Activated naive CD8-positive, alpha-beta T cell treated with anti-CD3 and anti-CD28 coated beads, Interleukin-2, amount 50 U/mL, for 16 hours (primary cell): Measurements from ENCODE around the gene STOX2.

Experiments used
- DNase-seq: peaks from one replicate; pipeline ENCODE4 v3.0.0-alpha.2; 2020; ENCODE audit warnings: low read depth, low spot score

Gene STOX2

GRCh38 chr4:183897193-183897592, 7.9 kb upstream of the STOX2 start:
- DNase-seq = no peak

- DNase-seq = no peak
Observed at GRCh38 chr4:183898456-183898855, 6.7 kb upstream of the STOX2 start.

- no peak for DNase-seq
Observed at GRCh38 chr4:183903021-183903760, 1.9 kb upstream of the STOX2 start.

- DNase-seq = no peak
Observed at GRCh38 chr4:183905593-183906488, 734 bp downstream of the STOX2 start.

- no peak for DNase-seq
Observed at GRCh38 chr4:183906489-183906738, 1.3 kb downstream of the STOX2 start.

GRCh38 chr4:183906739-183907651, 1.9 kb downstream of the STOX2 start:
- DNase-seq = no peak

- no peak for DNase-seq
Observed at GRCh38 chr4:183907871-183908683, 3.0 kb downstream of the STOX2 start.

GRCh38 chr4:183909187-183909586, 4.1 kb downstream of the STOX2 start:
- no peak for DNase-seq

GRCh38 chr4:183909801-183910200, 4.7 kb downstream of the STOX2 start:
- no peak for DNase-seq

- no peak for DNase-seq
Observed at GRCh38 chr4:183912585-183912984, 7.5 kb downstream of the STOX2 start.

- no peak for DNase-seq
Observed at GRCh38 chr4:183915976-183916375, 10.9 kb downstream of the STOX2 start.

GRCh38 chr4:183918696-183919095, 13.6 kb downstream of the STOX2 start:
- DNase-seq = no peak

GRCh38 chr4:183919141-183919540, 14.0 kb downstream of the STOX2 start:
- DNase-seq = no peak

- no peak for DNase-seq
Observed at GRCh38 chr4:183920512-183920911, 15.4 kb downstream of the STOX2 start.

- DNase-seq = no peak
Observed at GRCh38 chr4:183921335-183921734, 16.2 kb downstream of the STOX2 start.

- DNase-seq = no peak
Observed at GRCh38 chr4:183924362-183925044, 19.4 kb downstream of the STOX2 start.

GRCh38 chr4:183926950-183927349, 21.8 kb downstream of the STOX2 start:
- DNase-seq = no peak

GRCh38 chr4:183932576-183932975, 27.5 kb downstream of the STOX2 start:
- DNase-seq = no peak

GRCh38 chr4:183934761-183935160, 29.7 kb downstream of the STOX2 start:
- no peak for DNase-seq

GRCh38 chr4:183935355-183936005, 30.4 kb downstream of the STOX2 start:
- DNase-seq = no peak
